NCI-H82 treated with DMSO at 0.1 percent for 48 hours (cell line): ENCODE measurements around the gene MAP2K2.

ENCODE experiments used
- DNase-seq: peaks from one replicate; lab custom pipeline; 2025; ENCODE audit not compliant: unreplicated experiment; lab: John Stamatoyannopoulos, UW

Gene MAP2K2

DNA sequence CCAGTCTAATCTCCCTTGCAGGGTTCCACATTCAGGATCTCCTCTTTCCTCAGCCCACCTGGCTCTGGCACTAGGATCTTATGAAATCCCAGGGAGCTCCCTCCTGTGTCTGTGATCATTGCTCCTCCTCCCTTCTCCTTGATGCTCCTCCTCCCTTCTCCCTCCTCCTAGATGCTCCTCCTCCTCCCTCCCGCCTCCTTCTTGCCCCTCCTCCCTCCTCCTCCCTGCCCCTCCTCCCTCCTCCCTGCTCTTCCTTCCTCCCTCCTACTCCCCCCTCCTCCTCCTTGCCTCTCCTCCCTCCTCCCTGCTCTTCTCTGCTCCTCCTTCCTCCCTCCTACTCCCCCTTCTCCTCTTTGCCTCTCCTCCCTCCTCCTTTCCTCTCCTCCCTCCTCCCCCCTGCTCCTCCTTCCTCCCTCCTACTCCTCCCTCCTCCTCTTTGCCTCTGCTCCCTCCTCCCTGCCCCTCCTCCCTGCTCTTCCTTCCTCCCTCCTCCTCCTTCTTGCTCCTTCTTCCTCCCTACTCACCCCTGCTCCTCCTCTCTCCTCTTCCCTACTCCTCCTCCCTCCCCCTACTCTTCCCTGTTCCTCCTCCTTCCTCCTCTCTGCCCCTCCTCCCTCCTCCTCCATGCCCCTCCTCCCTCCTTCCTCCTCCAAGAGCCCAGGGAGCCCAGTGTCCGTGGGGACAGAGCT is 42.3 kb downstream of the MAP2K2 start:
- no peak for DNase-seq

DNA sequence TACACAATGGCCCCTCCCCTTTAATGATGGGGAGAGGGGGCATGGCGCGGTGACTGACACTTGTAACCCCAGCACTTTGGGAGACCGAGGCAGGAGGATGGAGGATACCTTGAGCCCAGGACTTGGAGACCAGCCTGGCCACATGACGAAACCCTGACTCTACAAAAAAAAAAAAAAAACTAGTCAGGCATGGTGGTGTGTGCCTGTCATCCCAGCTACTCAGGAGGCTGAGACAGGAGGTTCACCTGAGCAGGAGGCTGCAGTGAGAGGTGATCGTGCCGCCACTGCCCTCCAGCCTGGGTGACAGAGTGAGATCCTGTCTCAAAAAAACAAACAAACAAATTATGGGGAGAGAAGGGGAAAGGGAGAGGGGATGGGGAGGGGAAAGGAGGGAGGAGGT is 43.4 kb downstream of the MAP2K2 start:
- no peak for DNase-seq

DNA sequence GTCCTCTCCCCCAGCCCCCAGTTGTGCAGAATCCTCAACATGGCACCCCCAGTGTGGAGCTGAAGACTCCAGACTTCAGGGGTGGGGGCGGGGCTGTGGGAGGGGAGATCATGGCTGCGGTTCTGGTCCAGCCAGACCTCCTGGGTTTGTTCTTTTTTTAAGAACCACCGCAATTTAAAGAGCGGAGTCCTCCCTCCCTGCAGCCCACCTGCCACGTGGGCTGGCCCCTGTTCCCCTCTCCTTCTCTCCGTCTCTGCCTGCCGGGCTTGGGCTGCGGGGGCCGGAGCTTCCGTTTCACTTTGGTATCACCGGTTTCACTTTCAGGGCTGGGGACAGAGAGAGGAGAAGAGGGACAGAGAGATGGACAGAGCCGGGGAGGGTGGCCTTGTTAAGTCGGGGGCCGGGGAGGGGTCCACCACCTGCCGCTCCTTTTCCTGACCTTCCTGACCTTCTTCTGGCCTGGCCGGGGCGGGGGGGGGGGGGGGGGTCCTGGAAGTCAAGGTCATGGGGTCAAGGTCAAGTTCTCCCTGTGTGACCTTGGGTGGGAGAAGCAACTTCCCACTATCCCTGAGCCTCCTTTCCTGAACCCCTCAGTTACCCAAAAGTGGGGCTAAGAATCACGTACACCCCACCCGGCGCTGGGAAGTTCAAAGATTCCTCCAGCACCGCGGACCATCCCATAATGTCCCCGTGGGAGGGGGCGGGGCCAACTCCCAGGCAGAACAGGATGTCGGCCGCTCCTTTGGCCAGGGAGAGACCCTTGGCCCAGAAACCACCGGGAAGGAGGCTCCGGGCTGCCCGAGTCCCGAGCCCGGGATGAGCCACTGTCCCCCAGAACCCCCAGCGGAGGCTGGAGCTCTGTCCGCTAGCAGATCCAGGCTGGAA is 45.9 kb downstream of the MAP2K2 start:
- DNase-seq: no peak

DNA sequence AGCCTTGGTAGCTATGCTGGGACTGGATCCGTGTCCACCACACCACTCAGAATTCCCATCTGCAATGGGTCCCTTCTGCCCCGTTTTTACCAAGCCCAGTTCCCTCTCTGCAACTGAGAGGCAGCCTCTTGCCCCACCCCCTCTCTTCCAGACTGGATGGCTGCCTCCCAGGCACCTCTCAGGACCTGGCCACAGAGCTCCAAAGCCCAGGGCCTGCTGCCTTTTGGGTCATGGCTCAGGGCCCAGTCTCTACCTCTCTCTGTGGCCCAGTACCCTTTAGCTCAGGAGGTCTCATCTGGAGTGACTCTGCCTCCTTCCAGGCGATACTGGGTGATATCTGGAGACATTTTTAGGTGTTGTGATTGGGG is 46.9 kb downstream of the MAP2K2 start:
- no peak for DNase-seq

DNA sequence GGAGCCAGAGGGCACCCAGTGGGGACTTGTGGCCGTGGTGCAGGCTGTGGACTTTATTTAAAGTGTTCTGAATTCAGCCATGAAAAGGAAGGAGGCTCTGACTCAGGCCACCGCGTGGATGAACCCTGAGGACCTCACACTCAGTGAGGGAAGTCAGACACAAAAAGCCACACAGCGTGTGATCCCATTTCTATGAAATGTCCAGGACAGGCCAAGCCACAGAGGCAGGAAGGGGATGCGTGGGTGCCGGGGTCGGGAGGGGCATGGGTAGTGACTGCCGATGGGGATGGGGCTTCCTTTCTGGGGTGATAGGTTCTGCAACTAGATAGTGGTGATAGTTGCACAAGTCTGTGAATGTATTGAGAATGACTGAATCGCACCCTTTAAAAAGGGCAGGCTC is 48.5 kb downstream of the MAP2K2 start:
- no peak for DNase-seq

DNA sequence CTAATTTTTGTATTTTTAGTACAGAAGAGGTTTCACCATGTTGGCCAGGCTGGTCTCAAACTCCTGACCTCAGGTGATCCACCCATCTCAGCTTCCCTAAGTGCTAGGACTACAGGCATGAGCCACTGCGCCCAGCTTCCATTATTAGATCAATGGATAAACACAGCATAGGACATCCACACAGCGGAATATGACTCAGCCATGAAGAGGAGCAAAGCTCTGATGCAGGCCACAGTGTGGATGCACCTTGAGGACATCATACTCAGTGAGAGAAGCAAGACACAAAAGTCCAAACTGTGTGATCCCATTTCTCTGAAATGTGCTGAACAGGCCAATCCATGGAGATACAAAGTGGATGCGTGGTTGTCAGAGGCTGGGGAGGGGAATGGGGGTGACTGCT is 52.3 kb downstream of the MAP2K2 start:
- no peak for DNase-seq

DNA sequence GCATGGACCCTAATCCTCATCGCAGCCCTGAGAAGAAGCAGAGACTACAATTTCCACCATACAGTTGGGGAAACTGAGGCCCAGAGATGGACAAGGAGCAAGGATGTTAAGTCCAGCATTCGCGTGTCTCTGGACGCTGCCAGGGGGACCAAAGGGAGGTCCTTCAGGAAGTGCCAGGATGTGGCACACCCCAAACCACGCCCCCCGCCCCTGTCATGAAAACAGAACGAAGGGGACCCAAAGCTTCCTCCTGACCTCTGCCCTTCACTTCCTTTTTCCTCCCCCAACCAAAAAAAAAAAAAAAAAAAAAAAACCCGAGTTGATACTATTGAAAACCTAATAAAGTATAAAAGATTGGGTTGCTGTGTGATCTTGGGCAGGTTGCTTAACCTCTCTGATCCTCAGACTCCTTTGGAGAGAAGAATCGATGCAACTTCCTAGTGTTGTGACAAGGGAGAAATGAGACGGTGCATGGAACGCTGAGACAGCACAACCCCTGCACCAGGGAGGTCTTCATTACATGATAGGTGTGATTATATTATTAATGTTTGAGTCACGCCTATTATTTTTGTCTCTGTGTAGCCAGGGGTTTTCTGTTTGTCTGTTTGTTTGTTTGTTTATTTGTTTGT is 54.5 kb downstream of the MAP2K2 start:
- DNase-seq: no peak

DNA sequence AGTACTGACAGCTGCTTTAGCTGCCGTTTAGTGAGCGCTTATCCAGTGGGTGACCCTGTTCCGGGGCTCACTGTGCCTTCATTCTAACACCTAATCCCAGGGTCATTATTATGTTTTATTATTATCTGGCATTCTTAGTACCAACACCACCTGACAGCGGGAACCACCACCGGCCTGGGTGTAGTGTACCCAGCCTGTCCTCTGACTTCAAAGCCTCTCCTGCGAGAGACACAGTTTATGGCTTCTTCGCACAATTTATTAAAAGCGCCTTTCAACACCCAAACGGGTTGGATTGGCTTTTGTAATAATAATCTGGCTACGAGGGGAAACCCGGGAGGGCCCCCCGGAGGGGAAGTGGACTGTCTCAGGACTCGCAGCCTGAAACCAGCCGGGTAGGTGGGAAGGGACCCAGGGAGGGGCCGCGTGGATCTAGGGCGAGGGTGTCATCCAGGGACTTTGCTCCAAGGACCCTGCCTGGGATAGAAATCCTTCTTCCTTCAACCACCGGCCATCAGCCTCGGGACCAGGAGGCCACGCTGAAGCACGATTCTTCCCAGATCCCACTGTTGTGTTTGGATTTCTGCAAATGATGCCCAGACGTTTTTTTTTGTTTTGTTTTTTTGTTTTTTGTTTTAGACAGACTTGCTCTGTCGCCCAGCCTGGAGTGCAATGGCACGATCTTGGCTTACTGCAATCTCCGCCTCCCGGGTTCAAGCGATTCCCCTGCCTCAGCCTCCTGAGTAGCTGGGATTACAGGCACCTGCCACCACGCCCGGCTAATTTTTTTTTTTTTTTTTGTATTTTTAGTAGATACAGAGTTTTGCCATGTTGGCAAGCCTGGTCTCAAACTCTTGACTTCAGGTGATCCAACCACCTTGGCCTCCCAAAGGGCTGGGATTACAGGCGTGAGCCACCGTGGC is 55.6 kb downstream of the MAP2K2 start:
- DNase-seq: no peak

DNA sequence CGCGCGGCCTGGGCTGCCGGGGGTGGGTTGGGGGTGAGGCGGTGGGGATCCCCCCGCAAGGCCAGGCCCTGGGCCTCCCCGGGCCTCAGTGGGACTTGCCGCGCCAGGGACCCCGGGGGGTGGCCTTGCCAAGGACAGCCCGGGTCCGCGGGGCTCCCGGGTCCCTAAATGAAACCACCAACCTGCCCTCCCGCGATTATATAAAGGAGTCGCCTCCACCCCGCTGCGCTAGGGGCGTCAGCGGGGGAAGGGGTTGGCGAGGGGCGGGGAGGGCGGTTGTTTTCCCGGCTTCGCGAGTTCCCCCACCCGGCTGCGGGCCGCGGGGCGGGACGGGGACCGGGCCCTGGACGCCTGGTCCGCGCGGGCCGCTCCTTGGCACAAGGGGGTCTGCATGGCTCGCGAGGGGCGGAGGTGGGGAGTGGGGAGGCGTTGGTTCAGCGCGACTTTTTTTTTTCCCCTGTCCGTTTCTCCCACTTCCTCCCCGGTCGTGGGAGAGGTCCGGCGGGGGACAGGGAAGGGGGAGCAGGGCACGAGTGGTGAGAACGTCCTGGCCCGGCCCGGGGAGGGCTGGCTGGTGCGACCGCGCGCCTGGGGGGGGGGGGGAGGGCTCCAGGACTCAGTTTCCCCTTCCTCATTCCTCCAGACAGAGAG is 56.4 kb downstream of the MAP2K2 start:
- DNase-seq: no peak

DNA sequence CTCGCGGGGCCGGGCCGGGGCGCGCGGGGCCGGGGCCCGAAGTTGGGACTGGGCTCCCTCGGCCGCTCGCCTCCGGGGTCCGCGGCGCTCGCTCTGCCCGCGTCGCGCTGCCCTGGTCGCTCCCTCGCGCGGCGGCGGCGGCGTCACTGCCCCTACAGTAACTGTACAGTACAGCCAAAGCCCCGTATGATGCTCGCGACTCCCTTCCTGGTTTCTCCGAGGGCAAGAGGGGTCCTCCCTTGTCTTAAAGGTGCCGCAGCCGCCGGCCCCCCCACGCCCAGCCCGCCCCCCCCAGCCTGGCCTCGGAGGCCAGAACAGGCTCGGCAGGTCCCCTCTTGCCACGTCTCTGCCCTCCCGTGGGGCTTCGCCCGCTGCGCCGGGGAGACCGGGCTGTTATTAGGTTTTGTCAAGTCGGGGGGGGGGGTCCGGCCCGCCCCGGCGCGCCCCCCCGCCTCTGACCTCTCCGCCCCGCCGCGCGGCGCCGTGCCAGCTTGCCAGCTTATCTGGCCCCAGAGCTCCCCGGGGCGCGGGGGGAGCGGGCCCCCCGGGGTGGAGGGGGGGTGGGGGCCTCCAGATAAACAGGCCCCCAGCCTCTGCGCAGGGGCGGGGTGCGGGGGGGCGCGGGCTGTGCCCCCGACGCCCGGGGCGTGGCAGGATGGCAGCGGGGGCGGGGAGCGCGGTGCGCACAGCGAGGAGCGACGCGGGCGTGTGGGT is 57.1 kb downstream of the MAP2K2 start, which contains the start of gene ZBTB7A:
Gene ZBTB7A (minus strand): TSS at position 218 of the 714 bp plus-strand sequence. CDS start 11,667 bp downstream, outside the sequence.
- peak; percentile 34 for DNase-seq

DNA sequence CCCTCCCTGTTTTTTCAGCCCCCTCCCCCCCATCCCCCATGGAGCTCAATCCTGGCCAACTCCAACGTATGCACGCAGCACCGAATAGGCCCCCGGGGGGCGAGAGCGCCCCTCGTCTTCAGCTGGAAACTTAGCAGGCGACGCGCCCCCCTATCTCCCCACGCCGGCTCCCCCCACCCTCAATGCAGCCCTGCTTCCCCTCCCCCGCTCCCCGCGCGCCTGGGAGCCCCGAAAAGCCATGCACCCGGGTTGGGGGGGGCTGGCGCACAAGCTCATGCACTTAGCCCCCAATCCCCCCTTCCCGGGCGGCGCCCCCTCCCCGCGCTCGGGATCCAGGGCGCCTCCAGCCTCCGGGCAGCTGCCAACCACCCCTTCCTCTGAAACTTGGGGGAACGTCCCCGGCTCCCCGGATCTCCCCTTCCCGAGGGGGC is 57.7 kb downstream of the MAP2K2 start:
- no peak for DNase-seq

DNA sequence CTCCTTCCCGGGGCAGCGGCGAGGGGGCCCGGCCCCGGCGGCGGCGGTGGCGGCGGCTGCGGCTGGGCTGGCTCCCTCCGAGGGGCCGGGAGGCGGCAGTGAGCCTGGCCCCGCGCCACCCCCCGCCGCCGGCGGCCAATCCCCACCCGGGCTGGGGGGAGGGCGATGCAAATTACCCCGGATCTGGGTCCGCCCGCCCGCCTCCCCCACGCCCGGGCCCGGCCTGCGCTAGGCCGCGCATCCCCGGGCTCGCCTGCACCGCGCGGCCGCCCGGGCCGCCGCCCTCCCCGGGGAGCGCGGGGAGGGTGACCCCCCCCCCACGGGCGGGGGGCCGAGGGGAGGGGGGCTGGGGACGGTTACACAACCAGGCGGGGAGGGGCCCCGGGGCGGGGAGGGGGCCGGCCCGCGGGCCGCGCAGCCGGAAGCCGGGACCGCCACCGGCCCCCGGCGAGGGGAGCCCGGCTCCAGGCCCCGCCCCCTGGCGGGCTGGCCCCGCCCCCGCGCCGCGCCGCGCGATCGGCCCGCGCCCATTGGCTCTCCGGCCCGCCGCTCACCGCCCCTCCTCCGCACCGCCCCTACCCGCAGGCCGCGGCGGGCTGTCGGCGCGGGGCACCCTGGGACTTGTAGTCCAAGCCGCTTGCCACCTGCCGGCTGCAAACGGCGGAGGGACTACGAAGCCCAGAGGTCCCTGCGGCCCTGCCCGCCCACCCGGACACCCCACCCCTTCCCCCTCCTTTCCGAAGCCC is 58.3 kb downstream of the MAP2K2 start:
- DNase-seq: peak; percentile 54

DNA sequence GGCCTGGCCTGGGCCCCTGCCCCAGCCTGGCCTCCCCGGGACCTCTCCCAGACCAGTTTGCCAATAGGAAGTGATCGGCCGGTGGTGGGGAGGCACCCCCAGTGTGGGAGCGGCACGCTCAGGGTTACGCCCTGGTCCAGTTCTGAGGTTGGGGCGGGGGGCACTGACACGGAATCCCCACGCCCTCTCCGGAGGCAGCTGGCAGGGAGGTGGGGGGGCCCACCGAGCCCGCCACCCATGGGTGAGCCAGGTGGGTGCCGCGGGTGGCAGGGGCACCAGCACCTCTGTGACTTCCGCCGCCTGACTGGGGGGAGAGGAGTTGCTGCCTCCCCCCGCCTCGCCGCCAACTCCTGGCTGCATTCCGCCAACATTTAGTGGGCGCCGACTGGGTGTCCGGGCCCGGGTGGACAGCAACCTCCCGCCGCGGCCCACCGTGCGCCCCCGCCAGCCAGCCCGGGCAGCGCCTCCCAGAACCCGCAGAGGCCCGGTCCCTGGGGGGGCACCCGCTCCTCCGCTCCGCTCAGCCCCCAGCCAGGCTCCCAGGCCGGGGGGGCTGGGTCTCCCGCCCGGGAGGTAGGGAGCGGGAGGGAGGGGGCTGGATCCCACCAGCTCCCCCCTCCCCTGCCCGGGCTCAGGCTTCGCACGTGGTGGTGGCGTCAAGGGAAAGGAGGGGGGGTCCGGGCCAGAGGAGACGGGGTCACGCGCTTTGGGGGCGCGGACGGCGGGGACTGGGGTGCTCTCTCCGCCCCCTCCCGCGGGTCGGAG is 59.2 kb downstream of the MAP2K2 start:
- no peak for DNase-seq

DNA sequence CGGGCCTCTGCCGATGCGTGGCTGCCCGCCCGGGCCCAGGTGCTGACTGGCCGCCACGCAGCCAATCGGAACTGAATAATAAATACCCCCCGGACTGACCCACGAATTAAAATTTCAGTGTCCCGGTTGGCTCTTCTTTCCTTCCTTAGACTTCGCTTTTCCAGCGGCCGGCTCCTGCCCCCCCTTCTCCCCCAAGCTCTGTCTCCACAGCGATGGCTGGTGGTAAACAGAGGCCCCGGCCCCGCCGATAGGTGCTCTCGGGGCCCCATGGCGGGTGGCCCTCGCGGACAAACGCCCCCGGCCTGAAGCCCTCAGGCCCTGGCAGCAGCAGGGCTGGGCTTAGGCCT is 59.8 kb downstream of the MAP2K2 start:
- no peak for DNase-seq

DNA sequence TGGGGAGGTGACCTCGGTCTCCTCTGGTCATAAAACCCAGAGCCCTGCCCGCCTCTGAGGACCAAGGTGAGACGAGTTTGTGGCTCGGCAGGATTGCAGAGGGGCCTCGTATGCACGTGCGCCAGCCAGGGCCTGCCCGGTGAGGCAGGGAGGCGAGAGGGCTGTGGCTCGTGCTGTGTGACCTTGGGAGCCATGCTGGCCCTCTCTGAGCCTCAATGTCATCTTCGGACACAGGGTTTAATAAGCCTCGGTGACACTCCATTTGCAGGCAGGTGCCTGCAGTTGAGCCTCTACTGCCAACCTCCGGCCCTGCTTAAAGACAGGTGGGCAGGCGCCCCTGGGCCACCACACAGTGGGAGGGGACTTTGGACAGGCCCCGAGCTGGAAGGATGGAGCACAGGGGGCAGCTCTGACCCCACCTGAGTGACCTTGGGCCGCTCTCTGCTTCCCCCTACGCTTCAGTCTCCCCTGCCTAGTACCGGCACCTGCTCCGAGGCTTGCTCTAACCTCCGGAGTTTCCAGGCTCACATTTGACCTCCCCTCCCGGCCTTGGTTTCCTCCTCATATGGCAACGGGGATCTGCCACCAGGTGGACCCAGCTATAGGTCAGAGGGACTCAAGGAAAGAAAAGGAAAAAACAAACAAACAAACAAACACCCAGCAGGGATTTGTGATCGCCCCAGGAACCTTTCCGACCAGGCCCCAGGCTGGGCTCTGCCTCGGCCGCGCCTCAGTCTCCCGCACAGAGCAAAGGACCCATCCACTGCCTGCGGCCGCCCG is 60.4 kb downstream of the MAP2K2 start:
- DNase-seq: no peak

DNA sequence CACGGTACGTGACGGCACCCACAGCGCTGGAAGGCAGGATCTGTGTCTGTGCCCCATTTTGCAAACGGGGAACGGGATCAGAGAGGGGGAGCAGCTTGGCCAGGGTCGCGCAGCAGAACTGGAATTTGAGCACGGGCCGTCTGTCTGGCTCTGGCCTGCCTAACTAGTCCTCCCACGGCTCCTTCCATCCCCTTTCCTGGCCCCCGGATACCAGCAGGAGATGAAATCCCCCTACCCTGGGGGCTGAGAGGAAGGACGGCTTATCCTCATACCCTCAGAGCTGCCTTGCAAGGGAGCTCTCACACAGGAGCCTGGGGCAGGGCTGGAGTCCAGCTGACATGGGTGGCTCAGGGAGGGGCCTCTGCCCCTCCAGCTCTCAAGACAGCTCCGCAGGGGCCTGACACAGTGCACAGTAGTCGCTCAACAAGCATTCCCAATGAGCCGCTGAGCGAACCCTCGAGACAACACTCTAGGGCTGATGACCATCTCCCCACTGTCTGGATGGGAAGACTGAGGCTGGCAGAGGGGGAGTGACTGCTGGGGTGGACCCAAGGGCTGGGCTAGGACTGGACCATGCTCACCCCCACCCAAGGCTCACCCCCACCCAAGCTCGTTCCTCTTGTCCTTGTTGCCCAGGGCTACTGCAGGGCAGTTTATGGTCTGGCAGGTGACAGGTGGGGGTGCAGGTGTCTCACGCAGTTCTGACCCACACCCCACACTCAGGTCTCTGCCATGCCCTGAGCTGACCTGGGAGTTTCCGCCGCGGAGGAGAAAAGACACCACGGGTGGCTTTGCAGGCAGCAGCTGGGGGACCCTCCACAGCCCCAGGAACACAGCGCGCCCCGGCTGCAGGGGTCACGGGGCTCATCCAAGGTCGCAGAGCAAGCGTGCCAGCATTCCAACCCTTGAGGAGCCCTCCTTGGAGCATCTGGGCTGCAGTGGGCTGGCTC is 61.2 kb downstream of the MAP2K2 start:
- no peak for DNase-seq
